Measurements from ENCODE around the gene RAB18. TPM values are rescaled to one million over a fixed set of nuclear protein-coding genes. Genes with fewer than 3 reads are reported as not detected.
A peak's percentile ranks its signal among the peaks of the same experiment; 100 is the strongest.

The RAB18 gene
- total RNA-seq, 4 donors from 2014 or later, result 13.1 to 84.5 (median 36.4) TPM

DNA sequence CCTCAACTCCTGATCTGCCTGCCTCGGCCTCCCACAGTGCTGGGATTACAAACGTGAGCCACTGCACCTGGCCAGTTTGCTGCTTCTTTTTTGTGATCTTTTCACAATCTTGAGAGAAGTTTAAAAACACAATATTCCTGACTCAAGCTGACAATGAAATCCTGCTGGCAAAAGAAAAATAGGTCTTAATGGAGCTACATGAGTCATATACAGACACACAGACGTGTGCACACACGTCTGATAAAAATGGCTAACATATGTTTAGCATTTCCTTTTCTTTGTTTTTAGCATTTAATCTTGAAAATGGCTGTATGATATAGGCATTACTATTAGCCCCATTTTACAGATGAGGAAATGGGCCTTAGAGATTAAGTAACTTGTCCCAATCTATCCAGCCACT is 29.4 kb upstream of the RAB18 start:
- in situ Hi-C loops (cut with MboI; ENCODE audit: low pct_ligation_motif_present in 1 of 4, low pct_unique_long_range_greater_than_20kb in 1 of 4, low sequenced_read_pairs in 3 of 4) (no loop called here), intact Hi-C loops (cut with DNase I; ENCODE audit: low total_unique reads) (no loop called here)
- WGBS, 2 donors (ENCODE audit: low coverage in 1 of 2), result 68 to 82% methylated on average over 4 of the region's 4 CpGs
- no peak overlapping the region for H3K27ac ChIP-seq
- no peak for DNase-seq
- no peak overlapping the region for H3K4me3 ChIP-seq
- TF ChIP-seq, protein P1, sequence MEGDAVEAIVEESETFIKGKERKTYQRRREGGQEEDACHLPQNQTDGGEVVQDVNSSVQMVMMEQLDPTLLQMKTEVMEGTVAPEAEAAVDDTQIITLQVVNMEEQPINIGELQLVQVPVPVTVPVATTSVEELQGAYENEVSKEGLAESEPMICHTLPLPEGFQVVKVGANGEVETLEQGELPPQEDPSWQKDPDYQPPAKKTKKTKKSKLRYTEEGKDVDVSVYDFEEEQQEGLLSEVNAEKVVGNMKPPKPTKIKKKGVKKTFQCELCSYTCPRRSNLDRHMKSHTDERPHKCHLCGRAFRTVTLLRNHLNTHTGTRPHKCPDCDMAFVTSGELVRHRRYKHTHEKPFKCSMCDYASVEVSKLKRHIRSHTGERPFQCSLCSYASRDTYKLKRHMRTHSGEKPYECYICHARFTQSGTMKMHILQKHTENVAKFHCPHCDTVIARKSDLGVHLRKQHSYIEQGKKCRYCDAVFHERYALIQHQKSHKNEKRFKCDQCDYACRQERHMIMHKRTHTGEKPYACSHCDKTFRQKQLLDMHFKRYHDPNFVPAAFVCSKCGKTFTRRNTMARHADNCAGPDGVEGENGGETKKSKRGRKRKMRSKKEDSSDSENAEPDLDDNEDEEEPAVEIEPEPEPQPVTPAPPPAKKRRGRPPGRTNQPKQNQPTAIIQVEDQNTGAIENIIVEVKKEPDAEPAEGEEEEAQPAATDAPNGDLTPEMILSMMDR (IDR thresholded peaks at IDR 0.05), result no peak
- TF ChIP-seq POLR2AphosphoS5 (IDR thresholded peaks at IDR 0.05), result no peak
- TF ChIP-seq POLR2A (IDR thresholded peaks at IDR 0.05), result no peak
- no peak for TF ChIP-seq EP300 (IDR thresholded peaks at IDR 0.05; ENCODE audit: low read depth)
- no peaks in the 10 kb centered on the region for H3K9me3 ChIP-seq
- H3K4me1 ChIP-seq, result no peaks in the 10 kb centered on the region
- no peaks in the 10 kb centered on the region for H3K36me3 ChIP-seq
- H3K27me3 ChIP-seq, result no peaks in the 10 kb centered on the region

DNA sequence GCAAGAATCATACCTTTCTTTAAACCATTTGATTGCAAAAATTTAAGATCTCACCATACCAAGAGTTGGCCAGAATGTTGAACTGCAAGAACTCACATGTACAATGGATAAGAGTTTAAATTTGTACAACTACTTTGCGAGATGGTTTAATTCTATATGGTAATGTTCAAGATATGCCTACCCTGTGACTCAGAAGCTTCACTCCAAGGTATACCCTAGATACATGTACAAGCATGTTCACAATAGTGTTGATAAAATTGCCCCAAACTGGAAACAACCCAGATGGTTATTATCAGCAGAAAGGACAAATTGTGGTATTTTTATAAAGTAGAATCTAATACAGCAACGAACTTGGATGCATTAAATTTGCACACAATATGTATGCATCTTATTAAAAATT is 25.1 kb upstream of the RAB18 start:
- in situ Hi-C loops (cut with MboI; ENCODE audit: low pct_ligation_motif_present in 1 of 4, low pct_unique_long_range_greater_than_20kb in 1 of 4, low sequenced_read_pairs in 3 of 4) (no loop called here), intact Hi-C loops (cut with DNase I; ENCODE audit: low total_unique reads) (no loop called here)
- Histone ChIP-seq H3K4me1 (no peaks in the 10 kb centered on the region), H3K27me3 (no peaks in the 10 kb centered on the region), H3K4me3 (no peak overlapping the region), H3K9me3 (no peaks in the 10 kb centered on the region), H3K27ac (no peak overlapping the region), H3K36me3 (no peaks in the 10 kb centered on the region)
- 57 to 72% methylated on average over 1 to 2 of the region's 2 CpGs for WGBS, 2 donors (ENCODE audit: low coverage in 1 of 2)
- no peak for DNase-seq
- TF ChIP-seq POLR2A (IDR thresholded peaks at IDR 0.05) (no peak), EP300 (IDR thresholded peaks at IDR 0.05; ENCODE audit: low read depth) (no peak), POLR2AphosphoS5 (IDR thresholded peaks at IDR 0.05) (no peak)
- TF ChIP-seq, protein P1 (IDR thresholded peaks at IDR 0.05), result no peak

DNA sequence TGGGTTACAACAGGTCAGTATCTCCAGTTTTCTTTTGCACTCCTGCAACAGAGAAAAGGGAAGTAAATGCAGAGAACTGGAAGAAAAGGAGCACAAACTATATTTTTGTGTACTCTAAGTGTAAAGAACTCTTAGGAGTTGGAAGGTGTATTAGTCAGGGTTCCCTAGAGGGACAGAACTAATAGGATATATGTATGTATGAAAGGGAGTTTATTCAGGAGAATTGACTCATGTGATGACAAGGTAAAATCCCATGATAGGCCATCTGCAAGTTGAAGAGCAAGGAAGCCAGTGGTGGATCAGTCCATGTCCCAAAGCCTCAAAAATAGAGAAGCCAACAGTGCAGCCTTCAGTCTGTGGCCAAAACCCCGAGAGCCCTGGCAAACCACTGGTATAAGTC is 22.6 kb upstream of the RAB18 start:
- no peaks in the 10 kb centered on the region for H3K27me3 ChIP-seq
- TF ChIP-seq EP300 (IDR thresholded peaks at IDR 0.05; ENCODE audit: low read depth) (no peak), POLR2A (IDR thresholded peaks at IDR 0.05) (no peak), POLR2AphosphoS5 (IDR thresholded peaks at IDR 0.05) (no peak)
- TF ChIP-seq, protein P1 (IDR thresholded peaks at IDR 0.05), result no peak
- WGBS, 2 donors (ENCODE audit: low coverage in 1 of 2), result 67 to 71% methylated on average over 1 of the region's 1 CpG
- H3K36me3 ChIP-seq, result no peaks in the 10 kb centered on the region
- no peak overlapping the region for H3K4me3 ChIP-seq
- DNase-seq, result no peak
- intact Hi-C loops (cut with DNase I; ENCODE audit: low total_unique reads) (no loop called here), in situ Hi-C loops (cut with MboI; ENCODE audit: low pct_ligation_motif_present in 1 of 4, low pct_unique_long_range_greater_than_20kb in 1 of 4, low sequenced_read_pairs in 3 of 4) (no loop called here)
- H3K27ac ChIP-seq, result no peak overlapping the region
- peaks cover 0 to 4% (median 0%) of the 10 kb centered on the region in 4 donors for H3K4me1 ChIP-seq
- H3K9me3 ChIP-seq, result no peaks in the 10 kb centered on the region

DNA sequence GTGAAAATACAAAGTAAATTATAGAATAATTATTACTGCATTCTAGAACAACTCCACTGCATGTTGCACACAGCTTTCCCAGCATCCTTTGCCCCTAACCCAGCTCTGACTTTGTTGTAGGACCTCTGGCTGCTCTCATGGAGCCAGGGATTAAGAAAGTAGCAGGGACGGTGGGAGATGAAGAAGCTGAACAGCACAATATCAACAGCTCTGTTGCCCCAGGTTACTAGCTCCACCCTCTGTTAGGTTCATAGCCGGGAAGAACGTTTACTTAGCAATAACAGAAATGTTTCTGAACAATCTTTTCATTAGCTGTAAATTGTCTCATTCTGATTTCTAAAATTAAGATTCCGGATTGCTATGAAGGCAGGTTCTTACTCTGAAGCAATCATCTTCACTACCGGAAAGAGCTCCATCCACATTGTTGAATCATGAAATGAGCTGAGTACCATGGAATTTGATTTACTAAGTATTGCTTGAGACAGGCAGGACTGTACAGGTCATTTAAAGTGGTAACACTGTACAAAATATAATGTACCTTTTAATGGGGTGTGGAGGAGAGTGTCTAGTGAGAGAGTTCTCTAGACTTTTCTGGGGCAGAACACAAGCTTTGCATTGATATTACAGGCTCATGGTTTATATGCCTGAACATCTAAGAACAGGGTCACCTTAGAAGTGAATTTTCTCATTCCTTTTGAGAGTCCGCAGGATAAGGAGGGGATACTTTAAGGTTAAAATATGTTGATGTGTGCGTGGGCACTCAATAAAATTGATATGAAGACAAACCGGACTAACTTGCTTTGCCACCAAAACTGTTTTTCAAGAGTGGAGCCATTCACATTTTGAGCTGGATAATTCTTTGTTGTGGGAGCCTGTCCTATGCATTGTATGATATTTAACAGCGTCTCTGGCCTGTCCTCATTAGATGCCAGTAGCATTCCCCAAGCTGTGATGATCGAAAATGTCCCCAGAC is 20.8 kb upstream of the RAB18 start:
- no peaks in the 10 kb centered on the region for H3K9me3 ChIP-seq
- intact Hi-C loops (cut with DNase I; ENCODE audit: low total_unique reads), result no loop called here
- no peaks in the 10 kb centered on the region for H3K36me3 ChIP-seq
- H3K4me1 ChIP-seq, result peaks cover 0 to 4% (median 0%) of the 10 kb centered on the region in 4 donors
- in situ Hi-C loops (cut with MboI; ENCODE audit: low pct_ligation_motif_present in 1 of 4, low pct_unique_long_range_greater_than_20kb in 1 of 4, low sequenced_read_pairs in 3 of 4), result no loop called here
- 25 to 43% methylated on average over 4 to 10 of the region's 10 CpGs for WGBS, 2 donors (ENCODE audit: low coverage in 1 of 2)
- H3K27me3 ChIP-seq, result no peaks in the 10 kb centered on the region
- peak overlapping the region in 1 of 4 donors; percentile 2 for H3K27ac ChIP-seq
- TF ChIP-seq POLR2A (IDR thresholded peaks at IDR 0.05) (no peak), POLR2AphosphoS5 (IDR thresholded peaks at IDR 0.05) (no peak), EP300 (IDR thresholded peaks at IDR 0.05; ENCODE audit: low read depth) (no peak)
- TF ChIP-seq, protein P1 (IDR thresholded peaks at IDR 0.05), result no peak
- DNase-seq, result no peak
- no peak overlapping the region for H3K4me3 ChIP-seq
